Amniotic epithelial cell (primary cell): ENCODE measurements around the gene STXBP6.

Experiments
- DNase-seq: peaks from one replicate; pipeline ENCODE4 v3.0.0-alpha.2; 2010; ENCODE audit warnings: low read depth

The STXBP6 gene

GRCh38 chr14:25049568-25050268, at the start of gene STXBP6:
Gene STXBP6, minus strand, starts transcription at chr14:25050147. Its CDS starts 75,329 bp downstream, at chr14:24974818.
- peak; percentile 61 for DNase-seq

- no peak for DNase-seq
Observed at GRCh38 chr14:25097120-25097519, 47.2 kb upstream of the STXBP6 start.

- peak; percentile 19 for DNase-seq
Observed at GRCh38 chr14:25095736-25096437, 45.9 kb upstream of the STXBP6 start.

- peak; percentile 65 for DNase-seq
Observed at GRCh38 chr14:25094171-25094907, 44.4 kb upstream of the STXBP6 start.

- no peak for DNase-seq
Observed at GRCh38 chr14:25092258-25092740, 42.4 kb upstream of the STXBP6 start.

- DNase-seq = peak; percentile 55
Observed at GRCh38 chr14:25090716-25091454, 40.9 kb upstream of the STXBP6 start.

GRCh38 chr14:25090256-25090655, 40.3 kb upstream of the STXBP6 start:
- DNase-seq = peak; percentile 14

- DNase-seq = no peak
Observed at GRCh38 chr14:25089496-25089895, 39.5 kb upstream of the STXBP6 start.

- DNase-seq = no peak
Observed at GRCh38 chr14:25086821-25087396, 37.0 kb upstream of the STXBP6 start.

- DNase-seq = no peak
Observed at GRCh38 chr14:25086081-25086480, 36.1 kb upstream of the STXBP6 start.

- DNase-seq = no peak
Observed at GRCh38 chr14:25080682-25081081, 30.7 kb upstream of the STXBP6 start.

- no peak for DNase-seq
Observed at GRCh38 chr14:25079311-25079710, 29.4 kb upstream of the STXBP6 start.

GRCh38 chr14:25074099-25074685, 24.2 kb upstream of the STXBP6 start:
- no peak for DNase-seq

GRCh38 chr14:25069879-25070278, 19.9 kb upstream of the STXBP6 start:
- DNase-seq = no peak

GRCh38 chr14:25067600-25067999, 17.7 kb upstream of the STXBP6 start:
- no peak for DNase-seq

GRCh38 chr14:25062022-25062321, 12.0 kb upstream of the STXBP6 start:
- no peak for DNase-seq

GRCh38 chr14:25056688-25057078, 6.7 kb upstream of the STXBP6 start:
- peak; percentile 35 for DNase-seq

GRCh38 chr14:25055992-25056687, 6.2 kb upstream of the STXBP6 start:
- peak; percentile 20 for DNase-seq

- DNase-seq = no peak
Observed at GRCh38 chr14:25055005-25055404, 5.1 kb upstream of the STXBP6 start.

GRCh38 chr14:25053585-25053984, 3.6 kb upstream of the STXBP6 start:
- DNase-seq = no peak

GRCh38 chr14:25052921-25053320, 3.0 kb upstream of the STXBP6 start:
- DNase-seq = no peak
